IPS DF 19.7 (cell line): ENCODE results near the gene PRIM2.
"Not testable (repeated sequence)": the region's sequence is repeated elsewhere in the genome, so short reads cannot be mapped to it uniquely, and the experiment has no call there.

ENCODE experiments used
- DNase-seq: peaks from one replicate; pipeline ENCODE4 v3.0.0-alpha.2; 2013; ENCODE audit warnings: low read depth, low spot score

PRIM2 gene, protein sequence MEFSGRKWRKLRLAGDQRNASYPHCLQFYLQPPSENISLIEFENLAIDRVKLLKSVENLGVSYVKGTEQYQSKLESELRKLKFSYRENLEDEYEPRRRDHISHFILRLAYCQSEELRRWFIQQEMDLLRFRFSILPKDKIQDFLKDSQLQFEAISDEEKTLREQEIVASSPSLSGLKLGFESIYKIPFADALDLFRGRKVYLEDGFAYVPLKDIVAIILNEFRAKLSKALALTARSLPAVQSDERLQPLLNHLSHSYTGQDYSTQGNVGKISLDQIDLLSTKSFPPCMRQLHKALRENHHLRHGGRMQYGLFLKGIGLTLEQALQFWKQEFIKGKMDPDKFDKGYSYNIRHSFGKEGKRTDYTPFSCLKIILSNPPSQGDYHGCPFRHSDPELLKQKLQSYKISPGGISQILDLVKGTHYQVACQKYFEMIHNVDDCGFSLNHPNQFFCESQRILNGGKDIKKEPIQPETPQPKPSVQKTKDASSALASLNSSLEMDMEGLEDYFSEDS

GRCh38 chr6:57317060-57317943 is at the start of gene PRIM2:
PRIM2 (plus strand) TSS chr6:57317630; CDS start chr6:57318446, 816 bp downstream.
- peak; percentile 56 for DNase-seq

DNA sequence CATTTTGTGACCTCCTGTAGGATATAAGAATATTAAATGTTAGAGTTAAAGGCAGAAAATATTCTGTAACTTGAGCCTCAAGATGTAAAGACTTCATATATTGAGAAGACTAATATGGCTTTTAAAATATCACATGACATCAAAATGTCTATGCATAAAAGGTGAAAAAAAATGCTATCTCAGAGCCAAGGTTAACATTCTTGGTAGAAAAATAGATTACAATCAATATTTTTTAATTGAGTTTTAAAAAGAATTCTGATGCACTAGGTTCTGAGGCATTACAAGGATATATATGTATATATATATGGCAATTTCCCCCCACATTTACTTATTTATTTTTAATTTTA is 49.2 kb upstream of the PRIM2 start:
- no peak for DNase-seq

GRCh38 chr6:57274113-57274824 is 43.2 kb upstream of the PRIM2 start:
- not testable (repeated sequence) for DNase-seq

GRCh38 chr6:57275384-57275783 is 42.0 kb upstream of the PRIM2 start:
- DNase-seq: no peak

DNA sequence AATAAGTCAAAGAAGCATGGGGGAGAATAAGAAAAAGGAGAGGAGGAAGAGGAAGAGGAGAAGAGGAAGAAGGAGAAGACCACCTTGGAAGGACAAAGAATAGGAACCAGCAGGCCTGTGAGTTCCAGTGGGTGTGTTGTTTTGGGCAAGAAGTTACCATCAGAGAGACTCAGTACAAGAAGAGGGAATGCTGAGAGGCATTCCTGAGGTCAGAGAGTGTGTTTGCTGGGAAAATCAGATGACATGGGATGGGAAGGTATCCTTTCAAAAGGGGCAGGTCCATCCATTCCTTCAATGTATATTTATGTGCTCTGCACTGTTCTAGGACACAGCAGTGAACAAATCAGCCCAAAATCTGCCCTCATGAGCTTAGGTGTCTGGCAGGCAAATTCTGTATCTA is 40.5 kb upstream of the PRIM2 start:
- DNase-seq: no peak

DNA sequence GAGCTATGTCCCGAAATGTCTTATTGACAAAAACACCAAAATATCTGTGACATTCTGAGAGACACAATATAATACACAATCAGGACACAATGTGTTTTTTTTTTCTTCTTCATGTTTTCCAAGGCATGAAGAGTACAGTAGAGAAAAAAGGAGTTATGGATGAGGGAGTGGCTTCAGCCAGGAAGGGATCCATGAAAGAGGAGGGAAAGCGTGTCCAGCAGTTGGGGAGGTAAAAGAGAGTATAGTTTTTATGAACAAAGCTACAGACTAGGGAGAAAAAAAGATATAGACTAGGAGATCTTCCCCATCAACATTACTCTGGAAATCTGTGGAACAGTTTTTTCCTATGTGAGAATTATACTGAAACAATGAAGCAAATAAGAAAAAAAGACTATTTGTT is 38.9 kb upstream of the PRIM2 start:
- no peak for DNase-seq

GRCh38 chr6:57279013-57279412 is 38.4 kb upstream of the PRIM2 start:
- DNase-seq: no peak

DNA sequence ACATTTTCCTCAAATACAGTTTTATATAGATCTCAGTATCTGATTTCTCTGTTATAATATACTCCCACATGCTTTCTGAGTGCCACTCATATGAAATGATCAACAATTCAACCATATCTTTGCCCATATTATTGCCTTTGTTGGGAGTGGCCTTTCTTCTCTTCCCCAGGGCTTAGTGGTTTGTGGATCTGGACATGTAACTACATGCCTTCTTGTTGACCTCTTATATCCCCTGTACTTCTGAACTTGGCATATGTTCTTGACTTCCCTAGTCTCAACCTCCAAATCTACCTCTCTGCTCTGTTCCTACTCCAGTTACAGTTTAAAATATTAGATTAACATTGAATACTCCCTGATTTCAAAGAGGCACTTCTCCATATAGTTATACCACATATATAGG is 34.3 kb upstream of the PRIM2 start:
- DNase-seq: no peak

DNA sequence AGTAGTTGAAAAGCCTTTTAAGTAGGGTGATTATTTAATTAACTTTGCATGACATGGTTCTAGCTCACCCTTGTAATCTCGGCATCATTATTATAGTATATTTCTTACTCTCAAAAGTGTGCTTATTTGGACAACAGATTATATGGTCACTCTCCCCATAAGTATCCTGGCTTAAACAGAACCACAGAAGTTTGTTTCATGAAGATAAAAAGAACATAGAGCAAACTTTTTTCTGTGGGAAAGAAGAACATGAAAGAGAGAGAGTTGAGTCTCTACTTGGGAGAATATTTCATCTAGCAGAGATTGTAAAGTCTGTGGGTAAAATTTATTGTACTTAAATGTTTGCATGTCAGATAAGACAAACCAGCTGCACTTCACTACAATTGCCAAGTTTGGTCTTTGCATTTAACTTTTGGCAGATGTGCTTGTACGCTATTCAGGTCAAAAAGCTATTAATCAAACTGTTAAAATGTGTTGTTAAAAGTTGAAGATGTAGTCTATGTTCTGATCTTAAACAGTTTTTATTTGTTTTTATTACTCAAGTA is 33.4 kb upstream of the PRIM2 start:
- no peak for DNase-seq

- not testable (repeated sequence) for DNase-seq
These were observed 29.3 kb upstream of the PRIM2 start for GRCh38 chr6:57288136-57288535.

DNA sequence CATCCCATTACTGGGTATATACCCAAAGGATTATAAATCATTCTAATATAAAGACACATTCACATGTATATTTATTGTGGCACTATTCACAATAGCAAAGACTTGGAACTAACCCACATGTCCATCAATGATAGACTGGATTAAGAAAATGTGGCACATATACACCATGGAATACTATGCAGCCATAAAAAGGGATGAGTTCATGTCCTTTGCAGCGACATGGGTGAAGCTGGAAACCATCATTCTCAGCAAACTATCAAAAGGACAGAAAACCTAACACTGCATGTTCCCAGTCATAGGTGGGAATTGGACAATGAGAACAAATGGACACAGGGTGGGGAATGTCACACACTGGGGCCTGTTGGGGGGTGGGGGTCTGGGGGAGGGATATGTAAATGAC is 24.0 kb upstream of the PRIM2 start:
- not testable (repeated sequence) for DNase-seq

DNA sequence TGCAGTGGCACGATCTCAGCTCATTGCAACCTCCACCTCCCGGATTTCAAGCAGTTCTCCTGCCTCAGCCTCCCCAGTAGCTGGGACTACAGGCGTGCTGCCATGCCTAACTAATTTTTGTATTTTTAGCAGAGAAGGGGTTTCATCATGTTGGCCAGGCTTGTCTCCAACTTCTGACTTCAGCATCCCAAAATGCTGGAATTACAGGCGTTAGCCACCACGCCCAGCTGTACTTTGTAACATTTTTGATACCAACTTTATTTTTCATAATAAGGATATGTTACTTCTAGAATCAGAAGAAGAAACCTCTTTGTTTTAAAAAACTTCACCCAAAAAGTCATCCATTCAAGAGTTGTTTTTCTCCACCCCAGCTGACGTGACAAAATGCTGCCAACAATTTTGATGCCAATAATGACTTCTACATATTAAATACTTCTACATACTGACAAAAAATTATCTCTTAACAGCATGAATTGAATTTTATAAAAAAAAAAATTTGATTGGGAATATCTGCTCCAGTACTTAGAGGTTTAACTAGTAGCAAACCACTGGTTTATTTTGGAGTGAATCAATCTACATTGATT is 22.5 kb upstream of the PRIM2 start:
- DNase-seq: no peak

- DNase-seq: no peak
These were observed 19.9 kb upstream of the PRIM2 start for GRCh38 chr6:57297505-57297904.

DNA sequence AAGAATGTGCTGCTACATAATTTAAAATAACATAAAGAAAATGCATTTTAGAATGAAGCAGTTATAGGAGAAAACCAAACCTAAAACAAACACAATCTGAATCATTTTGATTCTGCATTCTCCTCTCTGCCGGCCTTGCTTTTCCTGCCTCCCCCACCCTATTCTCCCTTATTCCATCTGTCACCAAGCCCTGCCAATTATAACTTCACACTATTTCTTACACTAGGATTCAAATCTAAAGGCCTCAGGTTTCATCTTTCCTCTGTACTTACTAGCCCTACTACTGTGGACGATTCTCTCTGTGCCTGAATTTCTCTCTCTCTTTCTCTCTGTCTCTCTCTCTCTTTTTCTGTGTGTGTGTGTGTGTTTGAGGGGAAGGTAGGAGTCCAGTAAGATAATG is 18.7 kb upstream of the PRIM2 start:
- no peak for DNase-seq

GRCh38 chr6:57301757-57302156 is 15.7 kb upstream of the PRIM2 start:
- DNase-seq: no peak

GRCh38 chr6:57302477-57302876 is 15.0 kb upstream of the PRIM2 start:
- DNase-seq: no peak

- no peak for DNase-seq
These were observed 13.3 kb upstream of the PRIM2 start for GRCh38 chr6:57303931-57304681.

GRCh38 chr6:57305107-57305506 is 12.3 kb upstream of the PRIM2 start:
- no peak for DNase-seq

DNA sequence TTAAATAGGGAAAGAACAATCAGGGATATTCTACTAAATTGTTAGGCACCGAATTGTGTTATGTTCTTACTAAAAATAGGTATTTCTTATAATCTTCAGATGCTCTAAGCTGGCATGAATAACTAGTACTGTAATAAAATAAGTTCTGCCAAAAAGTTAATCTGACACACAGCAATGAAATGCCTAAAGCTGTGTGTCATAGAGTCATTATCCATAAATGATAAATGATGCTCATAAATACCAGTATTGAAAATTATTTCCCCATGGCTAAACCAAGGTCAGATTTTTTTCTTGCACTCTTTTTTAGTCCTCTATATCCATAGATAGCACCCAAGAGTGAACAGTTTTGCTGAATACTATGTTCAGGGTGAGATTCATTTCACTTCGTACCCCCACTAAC is 11.7 kb upstream of the PRIM2 start:
- no peak for DNase-seq

DNA sequence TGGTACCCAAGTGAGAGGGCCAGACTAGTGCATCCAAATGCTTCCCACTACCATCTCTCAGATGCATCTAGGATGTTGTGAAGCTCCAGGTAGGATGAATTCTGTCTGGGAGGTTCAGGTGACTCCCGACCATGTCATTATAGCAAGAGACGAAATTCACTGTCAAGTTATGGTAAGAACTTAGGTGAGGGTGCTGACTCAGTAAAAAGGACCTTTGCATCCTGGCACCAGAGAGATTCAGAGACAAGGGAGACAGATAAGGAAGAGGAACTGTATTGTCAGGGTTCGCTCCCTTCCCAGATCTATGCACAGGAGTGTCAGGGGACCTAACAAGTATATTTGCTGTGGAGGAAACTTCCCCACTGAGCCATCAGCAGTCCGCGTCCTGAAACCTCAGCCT is 11.2 kb upstream of the PRIM2 start:
- DNase-seq: no peak

- DNase-seq: no peak
These were observed 9.6 kb upstream of the PRIM2 start for GRCh38 chr6:57307850-57308249.
